Measurements from ENCODE around the gene DBN1. TPM values are rescaled to one million over a fixed set of nuclear protein-coding genes. Genes with fewer than 3 reads are reported as not detected.

Gene DBN1
- total and polyA plus RNA-seq, 5 donors: 15.3 to 44.8 (median 19.9) TPM

- no peaks in the 10 kb centered on the region for H3K27me3 ChIP-seq (ENCODE audit: control insufficient read depth, insufficient read depth)
- peak in 1 of 3 donors; percentile 25 for DNase-seq
- H3K9me3 ChIP-seq (ENCODE audit: control insufficient read depth, low read length): no peaks in the 10 kb centered on the region
- intact Hi-C loops (cut with DNase I): no loop called here
- no peak overlapping the region for H3K27ac ChIP-seq (ENCODE audit: low read length)
- H3K4me1 ChIP-seq (ENCODE audit: control insufficient read depth, insufficient read depth, low read length): no peaks in the 10 kb centered on the region
- ATAC-seq: no peak
- WGBS: 55% methylated on average over 10 of the region's 10 CpGs
- no peak overlapping the region for H3K4me3 ChIP-seq (ENCODE audit: low read length)
These were observed 28.1 kb downstream of the DBN1 start for GRCh38 chr5:177445052-177445916.

- H3K27me3 ChIP-seq (ENCODE audit: control insufficient read depth, insufficient read depth): no peaks in the 10 kb centered on the region
- no peak overlapping the region for H3K27ac ChIP-seq (ENCODE audit: low read length)
- ATAC-seq (no peak), DNase-seq (peak in 1 of 3 donors; percentile 35)
- intact Hi-C loops (cut with DNase I): no loop called here
- 64% methylated on average over 7 of the region's 7 CpGs for WGBS
- H3K9me3 ChIP-seq (ENCODE audit: control insufficient read depth, low read length): no peaks in the 10 kb centered on the region
- no peak overlapping the region for H3K4me3 ChIP-seq (ENCODE audit: low read length)
- H3K4me1 ChIP-seq (ENCODE audit: control insufficient read depth, insufficient read depth, low read length): no peaks in the 10 kb centered on the region
These were observed 29.1 kb downstream of the DBN1 start for GRCh38 chr5:177444106-177445051.

GRCh38 chr5:177443144-177443983, 30.1 kb downstream of the DBN1 start:
- 83% methylated on average over 15 of the region's 15 CpGs for WGBS
- H3K27me3 ChIP-seq (ENCODE audit: control insufficient read depth, insufficient read depth): no peaks in the 10 kb centered on the region

GRCh38 chr5:177442066-177442826, 31.2 kb downstream of the DBN1 start:
- DNase-seq (peak in 2 of 3 donors; percentile 35 to 41), ATAC-seq (no peak)
- intact Hi-C loops (cut with DNase I): no loop called here
- Histone ChIP-seq H3K27me3 (ENCODE audit: control insufficient read depth, insufficient read depth) (no peaks in the 10 kb centered on the region), H3K9me3 (ENCODE audit: control insufficient read depth, low read length) (no peaks in the 10 kb centered on the region), H3K4me1 (ENCODE audit: control insufficient read depth, insufficient read depth, low read length) (no peaks in the 10 kb centered on the region), H3K4me3 (ENCODE audit: low read length) (no peak overlapping the region), H3K27ac (ENCODE audit: low read length) (no peak overlapping the region)
- WGBS: 90% methylated on average over 20 of the region's 20 CpGs

More at GRCh38 chr5:177443144-177443983, 30.1 kb downstream of the DBN1 start:
- no peak overlapping the region for H3K27ac ChIP-seq (ENCODE audit: low read length)
- H3K4me3 ChIP-seq (ENCODE audit: low read length): no peak overlapping the region
- ATAC-seq (no peak), DNase-seq (peak in 1 of 3 donors; percentile 40)
- no peaks in the 10 kb centered on the region for H3K4me1 ChIP-seq (ENCODE audit: control insufficient read depth, insufficient read depth, low read length)
- intact Hi-C loops (cut with DNase I): no loop called here
- no peaks in the 10 kb centered on the region for H3K9me3 ChIP-seq (ENCODE audit: control insufficient read depth, low read length)

GRCh38 chr5:177440990-177441780, 32.2 kb downstream of the DBN1 start:
- H3K4me1 ChIP-seq (ENCODE audit: control insufficient read depth, insufficient read depth, low read length): no peaks in the 10 kb centered on the region
- 89% methylated on average over 26 of the region's 26 CpGs for WGBS
- ATAC-seq (no peak), DNase-seq (peak in 1 of 3 donors; percentile 45)
- intact Hi-C loops (cut with DNase I): no loop called here
- no peak overlapping the region for H3K27ac ChIP-seq (ENCODE audit: low read length)
- H3K9me3 ChIP-seq (ENCODE audit: control insufficient read depth, low read length): no peaks in the 10 kb centered on the region
- no peak overlapping the region for H3K4me3 ChIP-seq (ENCODE audit: low read length)
- H3K27me3 ChIP-seq (ENCODE audit: control insufficient read depth, insufficient read depth): no peaks in the 10 kb centered on the region

GRCh38 chr5:177440211-177440989, 33.0 kb downstream of the DBN1 start:
- 90% methylated on average over 24 of the region's 24 CpGs for WGBS
- H3K27ac ChIP-seq (ENCODE audit: low read length): no peak overlapping the region
- H3K4me1 ChIP-seq (ENCODE audit: control insufficient read depth, insufficient read depth, low read length): no peaks in the 10 kb centered on the region
- intact Hi-C loops (cut with DNase I): no loop called here
- H3K27me3 ChIP-seq (ENCODE audit: control insufficient read depth, insufficient read depth): no peaks in the 10 kb centered on the region
- no peaks in the 10 kb centered on the region for H3K9me3 ChIP-seq (ENCODE audit: control insufficient read depth, low read length)
- H3K4me3 ChIP-seq (ENCODE audit: low read length): no peak overlapping the region
- ATAC-seq: no peak
- peak in 1 of 3 donors; percentile 55 for DNase-seq

GRCh38 chr5:177439518-177440053, 33.8 kb downstream of the DBN1 start:
- 95% methylated on average over 4 of the region's 4 CpGs for WGBS
- Histone ChIP-seq H3K4me1 (ENCODE audit: control insufficient read depth, insufficient read depth, low read length) (no peaks in the 10 kb centered on the region), H3K9me3 (ENCODE audit: control insufficient read depth, low read length) (no peaks in the 10 kb centered on the region), H3K27me3 (ENCODE audit: control insufficient read depth, insufficient read depth) (no peaks in the 10 kb centered on the region), H3K27ac (ENCODE audit: low read length) (no peak overlapping the region), H3K4me3 (ENCODE audit: low read length) (no peak overlapping the region)
- ATAC-seq (no peak), DNase-seq (no peak)
- intact Hi-C loops (cut with DNase I): no loop called here

- intact Hi-C loops (cut with DNase I): no loop called here
- no peak overlapping the region for H3K27ac ChIP-seq (ENCODE audit: low read length)
- H3K4me3 ChIP-seq (ENCODE audit: low read length): no peak overlapping the region
- no peaks in the 10 kb centered on the region for H3K4me1 ChIP-seq (ENCODE audit: control insufficient read depth, insufficient read depth, low read length)
- 90% methylated on average over 10 of the region's 10 CpGs for WGBS
- H3K9me3 ChIP-seq (ENCODE audit: control insufficient read depth, low read length): no peaks in the 10 kb centered on the region
- peak in 2 of 3 donors; percentile 36 to 46 for DNase-seq
- ATAC-seq: no peak
- no peaks in the 10 kb centered on the region for H3K27me3 ChIP-seq (ENCODE audit: control insufficient read depth, insufficient read depth)
These were observed 35.0 kb downstream of the DBN1 start for GRCh38 chr5:177438468-177438867.

- intact Hi-C loops (cut with DNase I): no loop called here
- Histone ChIP-seq H3K9me3 (ENCODE audit: control insufficient read depth, low read length) (no peaks in the 10 kb centered on the region), H3K27ac (ENCODE audit: low read length) (no peak overlapping the region), H3K4me3 (ENCODE audit: low read length) (no peak overlapping the region), H3K4me1 (ENCODE audit: control insufficient read depth, insufficient read depth, low read length) (no peaks in the 10 kb centered on the region), H3K27me3 (ENCODE audit: control insufficient read depth, insufficient read depth) (no peaks in the 10 kb centered on the region)
- 72% methylated on average over 4 of the region's 4 CpGs for WGBS
- no peak for ATAC-seq
- peak in 1 of 3 donors; percentile 4 for DNase-seq
These were observed 35.8 kb downstream of the DBN1 start for GRCh38 chr5:177437623-177438022.

Data from right cardiac atrium (tissue), 5 donors.